ENCODE data around the gene ASTN2.

The ASTN2 gene

DNA sequence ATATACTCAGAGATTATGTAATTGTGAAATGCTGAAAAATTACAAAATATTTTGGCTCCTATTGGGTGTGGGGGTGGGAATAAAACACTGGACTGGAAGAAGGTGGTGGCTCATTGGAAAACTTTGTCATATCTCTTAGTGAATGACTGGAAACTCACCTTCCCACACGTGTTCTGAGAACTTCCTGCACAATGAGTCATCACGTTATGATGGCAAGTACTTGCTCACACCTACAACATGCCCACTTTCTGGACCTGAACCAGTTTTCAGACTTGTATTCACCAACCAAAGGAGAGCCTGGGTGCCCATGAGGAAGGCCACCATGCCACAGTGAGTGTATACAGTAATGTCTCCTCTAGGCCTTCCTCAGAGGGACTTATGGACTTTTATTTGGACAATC lies 294.8 kb downstream of the ASTN2 start:
- Histone ChIP-seq H4K91ac (ENCODE audit: low read depth, low read length, poor library complexity) (no peak overlapping the region), H3K4ac (ENCODE audit: low read length) (no peak overlapping the region), H2BK12ac (ENCODE audit: low read length) (no peak overlapping the region), H3K79me1 (ENCODE audit: low read depth, low read length) (no peaks in the 10 kb centered on the region), H2BK5ac (ENCODE audit: low read length) (no peak overlapping the region), H4K8ac (ENCODE audit: low read depth, low read length) (no peak overlapping the region), H3K9ac (ENCODE audit: low read depth, low read length, poor library complexity) (no peak overlapping the region), H3K18ac (ENCODE audit: low read length) (no peak overlapping the region), H3K4me3 (ENCODE audit: low read length in 2 of 2) (no peak overlapping the region), H3K36me3 (replicated peaks in 1 of 2; ENCODE audit: control insufficient read depth in 2 of 2, insufficient read depth in 2 of 2, low read length in 2 of 2) (no peaks in the 10 kb centered on the region), H3K27me3 (ENCODE audit: control insufficient read depth in 3 of 3, insufficient read depth in 3 of 3, low read depth in 1 of 3, low read length in 3 of 3) (no peaks in the 10 kb centered on the region), H3K9me3 (replicated peaks in 1 of 2; ENCODE audit: control insufficient read depth in 2 of 2, insufficient read depth in 1 of 2, low read depth in 1 of 2, low read length in 2 of 2) (no peaks in the 10 kb centered on the region), H2AFZ (ENCODE audit: low read length) (no peak overlapping the region), H3K27ac (replicated peaks; ENCODE audit: low read length) (no peak overlapping the region), H2BK120ac (ENCODE audit: low read depth, low read length) (no peak overlapping the region), H2AK5ac (ENCODE audit: low read depth, low read length) (no peak overlapping the region), H3K14ac (ENCODE audit: low read length) (no peak overlapping the region), H3K4me2 (ENCODE audit: insufficient read depth, low read length, poor library complexity, severe bottlenecking) (no peak overlapping the region), H2BK15ac (ENCODE audit: low read length) (no peak overlapping the region), H3K4me1 (ENCODE audit: control insufficient read depth in 2 of 2, insufficient read depth in 1 of 2, low read depth in 1 of 2, low read length in 2 of 2) (no peaks in the 10 kb centered on the region), H3K23ac (ENCODE audit: low read depth, low read length, poor library complexity) (no peak overlapping the region)
- WGBS, 2 donors (ENCODE audit: extremely low coverage in 2 of 2, insufficient read length in 2 of 2, insufficient replicate concordance in 1 of 2), result no CpG with 5 or more reads among the region's 2 CpGs
- DNase-seq (ENCODE audit: low spot score), result no peak

DNA sequence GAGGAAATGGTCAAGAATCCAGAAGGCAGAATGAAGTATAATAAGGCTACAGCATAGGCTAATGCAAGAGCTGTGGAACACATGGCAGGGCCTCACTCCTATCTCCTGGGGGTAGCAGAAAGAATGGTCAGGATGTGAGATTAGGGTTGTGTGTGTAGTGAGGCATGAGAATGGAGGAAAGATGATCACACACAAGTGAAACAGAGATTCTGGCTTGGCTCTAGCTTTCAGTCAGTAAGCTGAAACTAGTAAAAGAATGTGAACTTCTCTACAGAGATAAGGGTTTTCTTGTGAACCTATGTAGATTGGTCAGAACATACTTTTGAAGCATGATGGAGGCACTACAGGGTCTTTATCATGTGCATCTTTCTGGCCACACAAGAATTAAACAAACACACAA lies 298.8 kb downstream of the ASTN2 start:
- no peak overlapping the region for H2BK15ac ChIP-seq (ENCODE audit: low read length)
- no peak overlapping the region for H4K91ac ChIP-seq (ENCODE audit: low read depth, low read length, poor library complexity)
- no peak overlapping the region for H3K23ac ChIP-seq (ENCODE audit: low read depth, low read length, poor library complexity)
- H3K18ac ChIP-seq (ENCODE audit: low read length), result no peak overlapping the region
- H2AFZ ChIP-seq (ENCODE audit: low read length), result no peak overlapping the region
- H3K4me1 ChIP-seq (ENCODE audit: control insufficient read depth in 2 of 2, insufficient read depth in 1 of 2, low read depth in 1 of 2, low read length in 2 of 2), result no peaks in the 10 kb centered on the region
- H3K79me1 ChIP-seq (ENCODE audit: low read depth, low read length), result no peaks in the 10 kb centered on the region
- no peak overlapping the region for H3K14ac ChIP-seq (ENCODE audit: low read length)
- no peak overlapping the region for H4K8ac ChIP-seq (ENCODE audit: low read depth, low read length)
- H2BK12ac ChIP-seq (ENCODE audit: low read length), result no peak overlapping the region
- no peak overlapping the region for H2AK5ac ChIP-seq (ENCODE audit: low read depth, low read length)
- H3K9ac ChIP-seq (ENCODE audit: low read depth, low read length, poor library complexity), result no peak overlapping the region
- no peaks in the 10 kb centered on the region for H3K9me3 ChIP-seq (replicated peaks in 1 of 2; ENCODE audit: control insufficient read depth in 2 of 2, insufficient read depth in 1 of 2, low read depth in 1 of 2, low read length in 2 of 2)
- H2BK5ac ChIP-seq (ENCODE audit: low read length), result no peak overlapping the region
- no peaks in the 10 kb centered on the region for H3K36me3 ChIP-seq (replicated peaks in 1 of 2; ENCODE audit: control insufficient read depth in 2 of 2, insufficient read depth in 2 of 2, low read length in 2 of 2)
- no peak overlapping the region for H2BK120ac ChIP-seq (ENCODE audit: low read depth, low read length)
- no peak overlapping the region for H3K4ac ChIP-seq (ENCODE audit: low read length)
- no peak overlapping the region for H3K27ac ChIP-seq (replicated peaks; ENCODE audit: low read length)
- no peak overlapping the region for H3K4me2 ChIP-seq (ENCODE audit: insufficient read depth, low read length, poor library complexity, severe bottlenecking)
- H3K4me3 ChIP-seq (ENCODE audit: low read length in 2 of 2), result no peak overlapping the region
- no peaks in the 10 kb centered on the region for H3K27me3 ChIP-seq (ENCODE audit: control insufficient read depth in 3 of 3, insufficient read depth in 3 of 3, low read depth in 1 of 3, low read length in 3 of 3)
- DNase-seq (ENCODE audit: low spot score), result no peak

DNA sequence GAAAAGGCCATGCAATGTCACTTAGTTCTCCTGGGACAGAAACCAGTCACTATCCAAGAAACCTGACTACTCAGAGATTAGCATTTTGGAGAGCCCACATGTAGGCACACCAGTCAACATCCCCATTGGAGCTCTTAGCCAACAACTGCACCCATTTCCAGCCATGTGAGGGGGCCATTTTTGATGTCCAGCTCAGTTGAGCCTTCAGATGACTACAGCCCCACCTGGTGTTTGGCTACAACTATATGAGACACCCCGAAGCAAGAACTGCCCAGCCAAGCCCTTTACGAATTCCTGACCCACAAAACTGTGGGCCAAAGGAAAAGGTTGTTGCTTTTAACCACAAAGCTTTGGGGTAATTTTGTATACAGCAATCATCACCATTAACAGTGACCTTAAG lies 300.1 kb downstream of the ASTN2 start:
- no peak overlapping the region for H2AFZ ChIP-seq (ENCODE audit: low read length)
- H2AK5ac ChIP-seq (ENCODE audit: low read depth, low read length), result no peak overlapping the region
- H3K4me3 ChIP-seq (ENCODE audit: low read length in 2 of 2), result no peak overlapping the region
- H3K4me1 ChIP-seq (ENCODE audit: control insufficient read depth in 2 of 2, insufficient read depth in 1 of 2, low read depth in 1 of 2, low read length in 2 of 2), result peaks cover 0 to 2% of the 10 kb centered on the region in 2 donors
- H2BK15ac ChIP-seq (ENCODE audit: low read length), result no peak overlapping the region
- H4K8ac ChIP-seq (ENCODE audit: low read depth, low read length), result peak overlapping the region; percentile 10
- no peak overlapping the region for H3K23ac ChIP-seq (ENCODE audit: low read depth, low read length, poor library complexity)
- H3K14ac ChIP-seq (ENCODE audit: low read length), result no peak overlapping the region
- no peak overlapping the region for H4K91ac ChIP-seq (ENCODE audit: low read depth, low read length, poor library complexity)
- no peaks in the 10 kb centered on the region for H3K9me3 ChIP-seq (replicated peaks in 1 of 2; ENCODE audit: control insufficient read depth in 2 of 2, insufficient read depth in 1 of 2, low read depth in 1 of 2, low read length in 2 of 2)
- H3K27ac ChIP-seq (replicated peaks; ENCODE audit: low read length), result no peak overlapping the region
- DNase-seq (ENCODE audit: low spot score), result no peak
- H2BK12ac ChIP-seq (ENCODE audit: low read length), result no peak overlapping the region
- H2BK5ac ChIP-seq (ENCODE audit: low read length), result no peak overlapping the region
- H3K4ac ChIP-seq (ENCODE audit: low read length), result no peak overlapping the region
- no peak overlapping the region for H3K18ac ChIP-seq (ENCODE audit: low read length)
- WGBS, 2 donors (ENCODE audit: extremely low coverage in 2 of 2, insufficient read length in 2 of 2, insufficient replicate concordance in 1 of 2), result no CpG with 5 or more reads among the region's 2 CpGs
- H3K79me1 ChIP-seq (ENCODE audit: low read depth, low read length), result no peaks in the 10 kb centered on the region
- H3K36me3 ChIP-seq (replicated peaks in 1 of 2; ENCODE audit: control insufficient read depth in 2 of 2, insufficient read depth in 2 of 2, low read length in 2 of 2), result no peaks in the 10 kb centered on the region
- no peak overlapping the region for H3K4me2 ChIP-seq (ENCODE audit: insufficient read depth, low read length, poor library complexity, severe bottlenecking)
- no peak overlapping the region for H2BK120ac ChIP-seq (ENCODE audit: low read depth, low read length)
- H3K27me3 ChIP-seq (ENCODE audit: control insufficient read depth in 3 of 3, insufficient read depth in 3 of 3, low read depth in 1 of 3, low read length in 3 of 3), result no peaks in the 10 kb centered on the region
- H3K9ac ChIP-seq (ENCODE audit: low read depth, low read length, poor library complexity), result no peak overlapping the region

DNA sequence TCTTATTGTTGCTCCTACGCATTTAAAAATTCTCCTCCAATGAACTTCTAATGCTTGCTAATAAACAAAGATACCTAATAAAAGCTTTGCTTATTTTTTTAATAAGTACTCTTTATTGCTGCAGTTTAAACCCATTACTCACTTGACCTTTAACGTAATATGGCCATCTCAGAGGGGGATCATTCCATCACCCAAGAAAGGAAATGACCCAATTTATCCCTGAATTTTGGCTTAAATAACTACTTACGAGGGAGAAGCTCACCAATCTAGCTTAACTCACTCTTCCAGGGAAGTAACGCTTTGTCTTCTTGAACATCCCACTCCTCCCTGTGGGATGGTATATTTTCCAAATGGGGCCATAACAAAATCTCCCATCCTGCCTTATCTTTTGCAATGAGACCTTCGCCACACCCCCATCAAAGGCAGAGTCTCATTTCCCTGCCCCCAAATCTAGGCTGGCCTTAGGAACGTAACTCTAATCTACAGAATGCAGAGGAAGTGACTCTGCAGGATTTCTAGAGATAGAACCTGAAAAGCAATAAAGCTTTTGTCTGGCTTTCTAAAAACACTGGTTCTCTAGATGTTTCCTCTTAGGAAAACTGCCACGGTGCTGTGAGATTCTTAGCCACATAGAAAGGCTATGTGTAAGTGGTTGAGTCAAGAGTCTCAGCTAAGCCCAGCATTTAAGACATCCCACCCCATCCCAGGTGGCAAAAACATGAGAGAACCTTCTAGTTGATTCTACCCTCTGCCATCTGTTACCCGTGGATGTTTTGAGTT lies 310.0 kb downstream of the ASTN2 start:
- Histone ChIP-seq H3K18ac (ENCODE audit: low read length) (no peak overlapping the region), H3K27ac (replicated peaks; ENCODE audit: low read length) (no peak overlapping the region)
- DNase-seq (ENCODE audit: low spot score), result no peak

More for the DNA sequence above, 310.0 kb downstream of the ASTN2 start:
- Histone ChIP-seq H3K23ac (ENCODE audit: low read depth, low read length, poor library complexity) (no peak overlapping the region), H2BK15ac (ENCODE audit: low read length) (no peak overlapping the region), H3K4me1 (ENCODE audit: control insufficient read depth in 2 of 2, insufficient read depth in 1 of 2, low read depth in 1 of 2, low read length in 2 of 2) (no peaks in the 10 kb centered on the region), H3K4me2 (ENCODE audit: insufficient read depth, low read length, poor library complexity, severe bottlenecking) (no peak overlapping the region), H3K14ac (ENCODE audit: low read length) (no peak overlapping the region), H3K9me3 (replicated peaks in 1 of 2; ENCODE audit: control insufficient read depth in 2 of 2, insufficient read depth in 1 of 2, low read depth in 1 of 2, low read length in 2 of 2) (no peaks in the 10 kb centered on the region), H2BK5ac (ENCODE audit: low read length) (no peak overlapping the region), H3K27me3 (ENCODE audit: control insufficient read depth in 3 of 3, insufficient read depth in 3 of 3, low read depth in 1 of 3, low read length in 3 of 3) (no peaks in the 10 kb centered on the region), H4K8ac (ENCODE audit: low read depth, low read length) (no peak overlapping the region), H2BK12ac (ENCODE audit: low read length) (no peak overlapping the region), H3K4me3 (ENCODE audit: low read length in 2 of 2) (no peak overlapping the region), H3K79me1 (ENCODE audit: low read depth, low read length) (no peaks in the 10 kb centered on the region), H3K4ac (ENCODE audit: low read length) (no peak overlapping the region), H4K91ac (ENCODE audit: low read depth, low read length, poor library complexity) (no peak overlapping the region), H2AK5ac (ENCODE audit: low read depth, low read length) (no peak overlapping the region), H3K36me3 (replicated peaks in 1 of 2; ENCODE audit: control insufficient read depth in 2 of 2, insufficient read depth in 2 of 2, low read length in 2 of 2) (no peaks in the 10 kb centered on the region), H2BK120ac (ENCODE audit: low read depth, low read length) (no peak overlapping the region), H3K9ac (ENCODE audit: low read depth, low read length, poor library complexity) (no peak overlapping the region), H2AFZ (ENCODE audit: low read length) (no peak overlapping the region)
- no CpG with 5 or more reads among the region's 8 CpGs for WGBS, 2 donors (ENCODE audit: extremely low coverage in 2 of 2, insufficient read length in 2 of 2, insufficient replicate concordance in 1 of 2)
